Keratinocyte (primary cell): ENCODE measurements around the gene ITGB4.

ENCODE experiments used
- CTCF ChIP-seq, 3 experiments: IDR thresholded peaks in 1 of 3; conservative IDR thresholded peaks in 1 of 3; optimal IDR thresholded peaks in 1 of 3; 2 replicates in 2 of 3; 3 replicates in 1 of 3; pipeline versions ENCODE3 to v1.5.1; 2011; ENCODE audit warnings: low read length in 3 of 3, mild to moderate bottlenecking in 3 of 3, moderate library complexity in 2 of 3, control low read depth in 1 of 3, inconsistent platforms in 1 of 3; ENCODE audit not compliant: insufficient read depth in 2 of 3; ENCODE audit errors: extremely low read depth in 1 of 3
- EZH2 ChIP-seq: IDR thresholded peaks from one replicate; pipeline ENCODE4 v1.6.1; 2012; ENCODE audit warnings: inconsistent platforms, mild to moderate bottlenecking, low read length, moderate library complexity

GRCh38 chr17:75733471-75733870 lies 12.2 kb downstream of the ITGB4 start:
- no peak for TF ChIP-seq CTCF (optimal IDR thresholded peaks at IDR 0.05 in 1 of 3, IDR thresholded peaks at IDR 0.05 in 1 of 3, conservative IDR thresholded peaks at IDR 0.05 in 1 of 3; ENCODE audit: extremely low read depth in 1 of 3, insufficient read depth in 2 of 3, low read length in 3 of 3)
- TF ChIP-seq EZH2: no peak
